Natural killer cell (primary cell): ENCODE results near the gene FERMT3. TPM values are rescaled to one million over a fixed set of nuclear protein-coding genes. Genes with fewer than 3 reads are reported as not detected.

Experiments used
- ATAC-seq, 3 donors: fragments of 150-1000 bp in 2 of 3; fragments of 200-7000 bp in 1 of 3; cut with Tn5 transposase; 1 replicate in 1 of 3; 2 replicates in 2 of 3; pipeline ENCODE4 v1.10.0; 2021; ENCODE audit warnings: mild to moderate bottlenecking in 2 of 3, moderate library complexity in 2 of 3
- DNase-seq, 2 donors: peaks; one replicate each; pipeline versions ENCODE4 v3.0.0 to v3.0.0-alpha.2; 2013 to 2021; ENCODE audit warnings: mixed read lengths in 1 of 2
- H3K27ac ChIP-seq: one replicate; pipeline ENCODE4 v1.5.1; 2013; ENCODE audit warnings: mild to moderate bottlenecking, low read length
- H3K27me3 ChIP-seq: one replicate; pipeline ENCODE4 v1.6.1; 2013; ENCODE audit warnings: low read length; ENCODE audit not compliant: control insufficient read depth, insufficient read depth
- H3K36me3 ChIP-seq: one replicate; pipeline ENCODE4 v1.6.1; 2013; ENCODE audit warnings: low read length; ENCODE audit not compliant: control insufficient read depth, insufficient read depth
- H3K4me1 ChIP-seq: one replicate; pipeline ENCODE4 v1.6.1; 2013; ENCODE audit warnings: low read length; ENCODE audit not compliant: control insufficient read depth, insufficient read depth
- H3K4me3 ChIP-seq: one replicate; pipeline ENCODE4 v1.5.1; 2013; ENCODE audit warnings: low read length
- H3K9me3 ChIP-seq: one replicate; pipeline ENCODE4 v1.6.1; 2013; ENCODE audit warnings: low read length; ENCODE audit not compliant: control insufficient read depth, insufficient read depth
- H3K27ac Mint-ChIP-seq, 2 donors: one replicate each; pipeline ENCODE4 v1.8.0; 2022; ENCODE audit warnings: mild to moderate bottlenecking in 2 of 2, mixed read lengths in 2 of 2, moderate library complexity in 1 of 2
- H3K27me3 Mint-ChIP-seq, 2 donors: one replicate each; pipeline ENCODE4 v1.8.0; 2022; ENCODE audit warnings: low read depth in 2 of 2, mixed read lengths in 2 of 2
- H3K36me3 Mint-ChIP-seq: one replicate; pipeline ENCODE4 v1.8.0; 2022; ENCODE audit warnings: mixed read lengths
- H3K4me1 Mint-ChIP-seq, 2 donors: one replicate each; pipeline ENCODE4 v1.8.0; 2022; ENCODE audit warnings: mixed read lengths in 2 of 2
- H3K4me3 Mint-ChIP-seq: one replicate; pipeline ENCODE4 v1.8.0; 2022; ENCODE audit warnings: mild to moderate bottlenecking, moderate library complexity, mixed read lengths
- H3K9me3 Mint-ChIP-seq, 2 donors: one replicate each; pipeline ENCODE4 v1.8.0; 2022; ENCODE audit warnings: mixed read lengths in 2 of 2
- CTCF ChIP-seq: fragments of 200-600 bp; IDR thresholded peaks from one replicate; pipeline ENCODE4 v1.8.0; 2022; ENCODE audit warnings: antibody characterized with exemption
- WGBS: methylation state at CpG from one replicate; pipeline ENCODE4 v1.1.7; 2013; ENCODE audit warnings: missing lambda C conversion rate; ENCODE audit not compliant: insufficient coverage; 5-methylcytosine and 5-hydroxymethylcytosine counted together
- intact Hi-C: fragments of 100-400 bp; cut with micrococcal nuclease; formaldehyde crosslinking; loops from one replicate; pipeline ENCODE4 v1.14.2; 2022
- total RNA-seq, 4 donors: library from RNA; stranded (reverse); fragments of 120-200 nt in 1 of 4; gene quantifications; one replicate each; pipeline versions ENCODE4 v1.2.3 to v1.2.4, GENCODE V29; 2013 to 2022

FERMT3 gene
- total RNA-seq, 3 donors from 2014 or later (not counting 1 experiment from before 2014, with no cell fraction given), result 194 to 202 (median 196) TPM

DNA sequence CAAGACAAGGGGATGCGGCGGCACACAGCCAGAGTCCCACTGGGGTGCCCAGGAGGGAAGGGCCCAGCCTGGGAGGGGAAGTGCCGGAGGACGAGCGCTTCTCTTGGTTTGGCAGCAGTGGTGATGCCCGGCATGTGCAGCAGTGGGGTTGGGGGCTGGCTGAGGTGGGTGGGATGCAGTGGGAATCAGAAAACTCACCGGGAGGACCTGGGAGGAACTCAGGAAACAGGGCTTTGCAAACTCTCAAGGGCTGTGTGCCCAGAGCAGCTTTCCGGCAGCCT is 3.0 kb downstream of the FERMT3 start:
- H3K4me3 ChIP-seq, result no peak overlapping the region
- H3K27me3 Mint-ChIP-seq, result no peaks in the 10 kb centered on the region
- peaks cover 45% of the 10 kb centered on the region for H3K4me1 ChIP-seq
- no peak overlapping the region for H3K4me3 Mint-ChIP-seq
- H3K27ac ChIP-seq, result no peak overlapping the region
- no peaks in the 10 kb centered on the region for H3K9me3 ChIP-seq
- ATAC-seq, result no peak
- H3K27ac Mint-ChIP-seq, result peak overlapping the region; percentile 88 to 96
- H3K9me3 Mint-ChIP-seq, result no peaks in the 10 kb centered on the region
- intact Hi-C loops, result loop anchor here (5.0 kb wide), 1 partner anchor 133 kb away; the partner anchor contains the start of gene CCDC88B
- 92% methylated on average over 8 of the region's 8 CpGs for WGBS
- no peak for TF ChIP-seq CTCF
- H3K36me3 Mint-ChIP-seq, result peaks cover 8% of the 10 kb centered on the region
- H3K27me3 ChIP-seq, result no peaks in the 10 kb centered on the region
- peaks cover 34 to 59% of the 10 kb centered on the region in 2 donors for H3K4me1 Mint-ChIP-seq
- H3K36me3 ChIP-seq, result peaks cover 39% of the 10 kb centered on the region
- no peak for DNase-seq

GRCh38 chr11:64210301-64211020 is 3.9 kb downstream of the FERMT3 start:
- DNase-seq, result no peak
- Histone ChIP-seq H3K4me3 (no peak overlapping the region), H3K36me3 (peaks cover 47% of the 10 kb centered on the region), H3K9me3 (no peaks in the 10 kb centered on the region), H3K4me1 (peaks cover 35% of the 10 kb centered on the region), H3K27me3 (no peaks in the 10 kb centered on the region), H3K27ac (no peak overlapping the region)
- Mint-ChIP-seq H3K4me3 (no peak overlapping the region), H3K27ac (peak overlapping the region; percentile 88 to 96), H3K9me3 (no peaks in the 10 kb centered on the region), H3K27me3 (no peaks in the 10 kb centered on the region), H3K4me1 (peaks cover 30 to 55% of the 10 kb centered on the region in 2 donors), H3K36me3 (peaks cover 8% of the 10 kb centered on the region)
- intact Hi-C loops, result no loop called here
- 96% methylated on average over 24 of the region's 24 CpGs for WGBS
- TF ChIP-seq CTCF, result no peak
- ATAC-seq, result no peak

DNA sequence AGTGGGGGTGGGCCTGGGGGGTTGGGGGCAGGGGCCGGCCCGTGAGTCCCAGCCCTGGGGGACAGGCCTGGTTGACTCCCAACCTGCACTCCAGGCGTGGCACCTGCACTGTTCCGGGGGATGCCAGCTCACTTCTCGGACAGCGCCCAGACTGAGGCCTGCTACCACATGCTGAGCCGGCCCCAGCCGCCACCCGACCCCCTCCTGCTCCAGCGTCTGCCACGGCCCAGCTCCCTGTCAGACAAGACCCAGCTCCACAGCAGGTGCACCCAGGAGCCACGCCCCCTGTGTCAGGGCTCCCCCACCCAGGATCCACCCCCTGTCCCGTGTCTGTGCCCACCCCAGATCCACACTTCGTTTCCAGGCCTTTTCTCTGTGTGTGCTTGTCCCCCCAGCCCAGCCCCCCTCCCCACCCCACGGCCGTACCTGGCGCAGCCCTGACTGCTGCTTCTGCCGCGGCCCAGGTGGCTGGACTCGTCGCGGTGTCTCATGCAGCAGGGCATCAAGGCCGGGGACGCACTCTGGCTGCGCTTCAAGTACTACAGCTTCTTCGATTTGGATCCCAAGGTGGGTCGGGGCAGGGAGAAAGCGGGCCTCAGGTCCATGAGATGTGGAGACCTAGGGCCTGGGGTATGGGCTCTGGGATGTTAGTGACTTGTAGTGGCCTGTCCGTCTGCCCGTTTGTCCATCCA is 4.8 kb downstream of the FERMT3 start:
- ATAC-seq (no peak), DNase-seq (no peak)
- Histone ChIP-seq H3K27ac (no peak overlapping the region), H3K36me3 (peaks cover 47% of the 10 kb centered on the region), H3K9me3 (no peaks in the 10 kb centered on the region), H3K4me3 (no peak overlapping the region), H3K4me1 (peaks cover 27% of the 10 kb centered on the region), H3K27me3 (no peaks in the 10 kb centered on the region)
- H3K36me3 Mint-ChIP-seq, result peaks cover 8% of the 10 kb centered on the region
- H3K4me3 Mint-ChIP-seq, result no peak overlapping the region
- no peak for TF ChIP-seq CTCF
- WGBS, result 94% methylated on average over 28 of the region's 30 CpGs
- peak overlapping the region in 1 of 2 donors; percentile 58 for H3K27ac Mint-ChIP-seq
- no peaks in the 10 kb centered on the region for H3K27me3 Mint-ChIP-seq
- H3K4me1 Mint-ChIP-seq, result peaks cover 23 to 46% of the 10 kb centered on the region in 2 donors
- H3K9me3 Mint-ChIP-seq, result no peaks in the 10 kb centered on the region
- intact Hi-C loops, result no loop called here
